ENCODE measurements around the gene DCANP1.
A peak's percentile ranks its signal among the peaks of the same experiment; 100 is the strongest.
"Not testable (repeated sequence)": the region's sequence is repeated elsewhere in the genome, so short reads cannot be mapped to it uniquely, and the experiment has no call there.

Gene DCANP1

GRCh38 chr5:135447298-135447929, at the start of gene DCANP1:
Gene DCANP1, minus strand, starts transcription at chr5:135447348. Its CDS starts 240 bp downstream, at chr5:135447108.
- no peak for DNase-seq (ENCODE audit: low spot score)

GRCh38 chr5:135495531-135495930, 48.4 kb upstream of the DCANP1 start:
- DNase-seq (ENCODE audit: low spot score), result not testable (repeated sequence)

GRCh38 chr5:135494196-135494595, 47.0 kb upstream of the DCANP1 start:
- DNase-seq (ENCODE audit: low spot score), result no peak

- DNase-seq (ENCODE audit: low spot score), result peak; percentile 86
Measured at GRCh38 chr5:135493406-135494180, 46.4 kb upstream of the DCANP1 start.

- no peak for DNase-seq (ENCODE audit: low spot score)
Measured at GRCh38 chr5:135492319-135492626, 45.1 kb upstream of the DCANP1 start.

GRCh38 chr5:135491552-135492318, 44.6 kb upstream of the DCANP1 start:
- no peak for DNase-seq (ENCODE audit: low spot score)

- no peak for DNase-seq (ENCODE audit: low spot score)
Measured at GRCh38 chr5:135491038-135491551, 43.9 kb upstream of the DCANP1 start.

GRCh38 chr5:135490245-135491037, 43.3 kb upstream of the DCANP1 start:
- DNase-seq (ENCODE audit: low spot score), result no peak

- DNase-seq (ENCODE audit: low spot score), result peak; percentile 47
Measured at GRCh38 chr5:135489466-135490244, 42.5 kb upstream of the DCANP1 start.

GRCh38 chr5:135488727-135489465, 41.7 kb upstream of the DCANP1 start:
- peak; percentile 90 for DNase-seq (ENCODE audit: low spot score)

- no peak for DNase-seq (ENCODE audit: low spot score)
Measured at GRCh38 chr5:135487839-135488514, 40.8 kb upstream of the DCANP1 start.

GRCh38 chr5:135487037-135487395, 39.9 kb upstream of the DCANP1 start:
- DNase-seq (ENCODE audit: low spot score), result no peak

- no peak for DNase-seq (ENCODE audit: low spot score)
Measured at GRCh38 chr5:135486131-135487036, 39.2 kb upstream of the DCANP1 start.

- DNase-seq (ENCODE audit: low spot score), result no peak
Measured at GRCh38 chr5:135484674-135485086, 37.5 kb upstream of the DCANP1 start.

- DNase-seq (ENCODE audit: low spot score), result no peak
Measured at GRCh38 chr5:135483254-135483653, 36.1 kb upstream of the DCANP1 start.

- DNase-seq (ENCODE audit: low spot score), result no peak
Measured at GRCh38 chr5:135482381-135482933, 35.3 kb upstream of the DCANP1 start.

- no peak for DNase-seq (ENCODE audit: low spot score)
Measured at GRCh38 chr5:135481909-135482311, 34.8 kb upstream of the DCANP1 start.

- no peak for DNase-seq (ENCODE audit: low spot score)
Measured at GRCh38 chr5:135481387-135481786, 34.2 kb upstream of the DCANP1 start.

All from AG20443 (cell line).